Liver (tissue), 9 donors: ENCODE measurements around the gene TMEM213. TPM values are rescaled to one million over a fixed set of nuclear protein-coding genes. Genes with fewer than 3 reads are reported as not detected.

Experiments used
- DNase-seq: peaks from one replicate; pipeline ENCODE4 v3.0.0-alpha.2; 2017; ENCODE audit warnings: low spot score
- H3K27ac ChIP-seq, 2 donors: one replicate each; pipeline ENCODE4 v1.7.0; 2013; ENCODE audit warnings: inconsistent platforms in 2 of 2, low read length in 2 of 2, control low read depth in 1 of 2, low read depth in 1 of 2, mild to moderate bottlenecking in 1 of 2
- H3K27me3 ChIP-seq, 4 donors: one replicate each; pipeline versions ENCODE4 v1.6.1 to v1.7.0; 2013; ENCODE audit warnings: low read length in 3 of 4, inconsistent platforms in 1 of 4, mild to moderate bottlenecking in 1 of 4, moderate library complexity in 1 of 4; ENCODE audit not compliant: control insufficient read depth in 4 of 4, insufficient read depth in 4 of 4
- H3K36me3 ChIP-seq, 4 donors: one replicate each; pipeline versions ENCODE4 v1.6.1 to v1.7.0; 2013; ENCODE audit warnings: low read length in 3 of 4, mild to moderate bottlenecking in 3 of 4, low read depth in 1 of 4, moderate library complexity in 1 of 4; ENCODE audit not compliant: control insufficient read depth in 4 of 4, insufficient read depth in 3 of 4
- H3K4me1 ChIP-seq, 4 donors: one replicate each; pipeline versions ENCODE4 v1.6.1 to v1.7.0; 2013; ENCODE audit warnings: low read length in 3 of 4, mild to moderate bottlenecking in 3 of 4, moderate library complexity in 1 of 4; ENCODE audit not compliant: control insufficient read depth in 4 of 4, insufficient read depth in 4 of 4
- H3K4me3 ChIP-seq, 3 donors: one replicate each; pipeline versions ENCODE4 v1.6.1 to v1.7.0; 2013; ENCODE audit warnings: low read length in 3 of 3, control low read depth in 1 of 3, low read depth in 1 of 3, mild to moderate bottlenecking in 1 of 3
- H3K9ac ChIP-seq, 2 donors: one replicate each; pipeline ENCODE4 v1.7.0; 2013; ENCODE audit warnings: low read length in 2 of 2, mild to moderate bottlenecking in 2 of 2, moderate library complexity in 2 of 2, control low read depth in 1 of 2, low read depth in 1 of 2
- H3K9me3 ChIP-seq, 4 donors: one replicate each; pipeline versions ENCODE4 v1.6.1 to v1.7.0; 2013; ENCODE audit warnings: low read length in 3 of 4; ENCODE audit not compliant: control insufficient read depth in 4 of 4
- EGR1 ChIP-seq, 2 donors: IDR thresholded peaks; 2 replicates each; pipeline ENCODE4 v1.6.1; 2016 to 2018; ENCODE audit warnings: antibody characterized with exemption in 2 of 2, low read depth in 2 of 2
- FOXA1 ChIP-seq: IDR thresholded peaks from 2 replicates; pipeline ENCODE4 v1.6.1; 2016; ENCODE audit warnings: antibody characterized with exemption
- FOXA2 ChIP-seq: IDR thresholded peaks from 2 replicates; pipeline ENCODE4 v1.6.1; 2016; ENCODE audit warnings: antibody characterized with exemption
- GABPA ChIP-seq, 2 donors: IDR thresholded peaks in 1 of 2; conservative IDR thresholded peaks in 1 of 2; 2 replicates each; pipeline ENCODE4 v1.6.1; 2016; ENCODE audit warnings: antibody characterized with exemption in 2 of 2, mild to moderate bottlenecking in 1 of 2, moderate library complexity in 1 of 2
- HNF4A ChIP-seq, 2 donors: conservative IDR thresholded peaks; 2 replicates each; pipeline ENCODE4 v1.6.1; 2016; ENCODE audit warnings: antibody characterized with exemption in 2 of 2, mild to moderate bottlenecking in 2 of 2
- HNF4G ChIP-seq: IDR thresholded peaks from 2 replicates; pipeline ENCODE4 v1.6.1; 2016; ENCODE audit warnings: antibody characterized with exemption
- JUND ChIP-seq, 2 donors: IDR thresholded peaks; 2 replicates each; pipeline ENCODE4 v1.6.1; 2016; ENCODE audit warnings: antibody characterized with exemption in 2 of 2
- NR2F2 ChIP-seq: IDR thresholded peaks from 2 replicates; pipeline ENCODE4 v1.6.1; 2016; ENCODE audit warnings: antibody characterized with exemption
- RAD21 ChIP-seq, 2 donors: IDR thresholded peaks; 2 replicates each; pipeline ENCODE4 v1.6.1; 2016; ENCODE audit warnings: antibody characterized with exemption in 2 of 2, mild to moderate bottlenecking in 2 of 2
- RXRA ChIP-seq, 2 donors: IDR thresholded peaks; 2 replicates each; pipeline ENCODE4 v1.6.1; 2017 to 2018; ENCODE audit warnings: antibody characterized with exemption in 2 of 2, mild to moderate bottlenecking in 1 of 2
- SP1 ChIP-seq: IDR thresholded peaks from 2 replicates; pipeline ENCODE4 v1.6.1; 2018; ENCODE audit warnings: antibody characterized with exemption, mild to moderate bottlenecking
- TAF1 ChIP-seq: conservative IDR thresholded peaks from 2 replicates; pipeline ENCODE4 v1.6.1; 2016; ENCODE audit warnings: antibody characterized with exemption, mild to moderate bottlenecking
- YY1 ChIP-seq: IDR thresholded peaks from 2 replicates; pipeline ENCODE4 v1.6.1; 2016; ENCODE audit warnings: antibody characterized with exemption, mild to moderate bottlenecking
- WGBS: extraction: QIAGEN DNeasy Blood & Tissue Kit; methylation state at CpG from one replicate; pipeline ENCODE4 v1.1.7; 2013; 5-methylcytosine and 5-hydroxymethylcytosine counted together
- polyA plus RNA-seq, 2 donors: library from polyadenylated mRNA; stranded (reverse) in 1 of 2; unstranded in 1 of 2; fragments of 200-250 nt in 1 of 2; fragments of >200 nt in 1 of 2; fragmentation: Nextera tagmentation in 1 of 2; extraction: Ambion mirVana in 1 of 2; gene quantifications; one replicate each; pipeline versions ENCODE4 v1.2.1 to v1.2.3, GENCODE V29; 2013 to 2015
- total RNA-seq, 2 donors: library from RNA; depleted of rRNA; stranded (reverse); fragments of >200 nt; gene quantifications; one replicate each; pipeline ENCODE4 v1.2.3, GENCODE V29; 2014
- TF ChIP-seq, protein P1 (sequence below): IDR thresholded peaks from 2 replicates; pipeline ENCODE4 v1.6.1; 2016; ENCODE audit warnings: antibody characterized with exemption
- TF ChIP-seq, protein P2 (sequence below): IDR thresholded peaks from 2 replicates; pipeline ENCODE4 v1.6.1; 2016; ENCODE audit warnings: antibody characterized with exemption, mild to moderate bottlenecking
- TF ChIP-seq, protein P3 (sequence below): fragments of 150-350 bp; IDR thresholded peaks from 2 replicates; pipeline ENCODE4 v1.5.1; 2017; ENCODE audit warnings: improper control_type of control experiment, low read depth, low read length; ENCODE audit not compliant: missing input control
- TF ChIP-seq, protein P4 (sequence below): IDR thresholded peaks from 2 replicates; pipeline ENCODE4 v1.6.1; 2016; ENCODE audit warnings: antibody characterized with exemption
- TF ChIP-seq, protein P5 (sequence below): IDR thresholded peaks from 2 replicates; pipeline ENCODE4 v1.6.1; 2016; ENCODE audit warnings: antibody characterized with exemption
- donor health status: healthy.
- donor health status: healthy.
- donor health status: healthy.
- donor health status: healthy.
- donor health status: healthy.

Gene TMEM213
- total and polyA plus RNA-seq, 4 donors: not detected

DNA sequence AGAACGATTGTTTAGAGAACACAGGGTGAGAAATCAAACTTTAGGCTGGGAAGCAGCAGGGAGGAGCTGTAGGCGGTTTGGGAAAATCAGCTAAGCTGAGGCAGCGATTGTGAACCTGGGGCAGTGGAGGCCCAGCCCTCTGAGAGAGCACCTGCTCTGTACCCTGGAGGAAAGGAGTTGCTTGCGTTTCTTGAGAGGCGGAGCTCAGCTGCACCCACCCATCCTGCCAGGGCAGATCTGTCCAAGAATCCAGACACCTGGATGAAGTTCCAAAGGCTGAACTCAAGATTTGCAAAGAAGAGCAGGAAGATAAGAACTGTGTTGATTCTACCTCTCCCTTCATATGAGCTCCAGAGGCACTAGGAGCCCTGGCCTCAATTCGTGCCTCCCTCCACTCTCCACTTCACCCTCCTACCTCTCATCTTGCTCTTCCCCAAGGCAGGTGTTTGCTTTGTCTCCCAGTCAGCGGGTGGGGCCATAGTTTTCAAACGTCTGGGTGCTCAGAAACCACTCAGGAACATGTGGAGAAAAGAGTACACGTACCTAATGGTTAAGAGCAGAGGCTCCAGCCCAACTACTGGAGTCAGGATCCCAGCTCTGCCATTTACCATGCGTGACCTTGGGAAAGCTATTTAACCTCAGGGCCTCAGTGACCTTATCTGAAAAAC, 21.5 kb upstream of the TMEM213 start:
- TF ChIP-seq JUND (IDR thresholded peaks at IDR 0.05): no peak
- TF ChIP-seq FOXA1: no peak
- TF ChIP-seq TAF1: no peak
- TF ChIP-seq, protein P1, sequence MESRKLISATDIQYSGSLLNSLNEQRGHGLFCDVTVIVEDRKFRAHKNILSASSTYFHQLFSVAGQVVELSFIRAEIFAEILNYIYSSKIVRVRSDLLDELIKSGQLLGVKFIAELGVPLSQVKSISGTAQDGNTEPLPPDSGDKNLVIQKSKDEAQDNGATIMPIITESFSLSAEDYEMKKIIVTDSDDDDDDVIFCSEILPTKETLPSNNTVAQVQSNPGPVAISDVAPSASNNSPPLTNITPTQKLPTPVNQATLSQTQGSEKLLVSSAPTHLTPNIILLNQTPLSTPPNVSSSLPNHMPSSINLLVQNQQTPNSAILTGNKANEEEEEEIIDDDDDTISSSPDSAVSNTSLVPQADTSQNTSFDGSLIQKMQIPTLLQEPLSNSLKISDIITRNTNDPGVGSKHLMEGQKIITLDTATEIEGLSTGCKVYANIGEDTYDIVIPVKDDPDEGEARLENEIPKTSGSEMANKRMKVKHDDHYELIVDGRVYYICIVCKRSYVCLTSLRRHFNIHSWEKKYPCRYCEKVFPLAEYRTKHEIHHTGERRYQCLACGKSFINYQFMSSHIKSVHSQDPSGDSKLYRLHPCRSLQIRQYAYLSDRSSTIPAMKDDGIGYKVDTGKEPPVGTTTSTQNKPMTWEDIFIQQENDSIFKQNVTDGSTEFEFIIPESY: no peak
- no peak for TF ChIP-seq YY1
- no peak for TF ChIP-seq RXRA (IDR thresholded peaks at IDR 0.05)
- TF ChIP-seq FOXA2: no peak
- TF ChIP-seq SP1: no peak
- TF ChIP-seq GABPA (IDR thresholded peaks at IDR 0.05 in 1 of 2, conservative IDR thresholded peaks at IDR 0.05 in 1 of 2): no peak
- TF ChIP-seq, protein P2, sequence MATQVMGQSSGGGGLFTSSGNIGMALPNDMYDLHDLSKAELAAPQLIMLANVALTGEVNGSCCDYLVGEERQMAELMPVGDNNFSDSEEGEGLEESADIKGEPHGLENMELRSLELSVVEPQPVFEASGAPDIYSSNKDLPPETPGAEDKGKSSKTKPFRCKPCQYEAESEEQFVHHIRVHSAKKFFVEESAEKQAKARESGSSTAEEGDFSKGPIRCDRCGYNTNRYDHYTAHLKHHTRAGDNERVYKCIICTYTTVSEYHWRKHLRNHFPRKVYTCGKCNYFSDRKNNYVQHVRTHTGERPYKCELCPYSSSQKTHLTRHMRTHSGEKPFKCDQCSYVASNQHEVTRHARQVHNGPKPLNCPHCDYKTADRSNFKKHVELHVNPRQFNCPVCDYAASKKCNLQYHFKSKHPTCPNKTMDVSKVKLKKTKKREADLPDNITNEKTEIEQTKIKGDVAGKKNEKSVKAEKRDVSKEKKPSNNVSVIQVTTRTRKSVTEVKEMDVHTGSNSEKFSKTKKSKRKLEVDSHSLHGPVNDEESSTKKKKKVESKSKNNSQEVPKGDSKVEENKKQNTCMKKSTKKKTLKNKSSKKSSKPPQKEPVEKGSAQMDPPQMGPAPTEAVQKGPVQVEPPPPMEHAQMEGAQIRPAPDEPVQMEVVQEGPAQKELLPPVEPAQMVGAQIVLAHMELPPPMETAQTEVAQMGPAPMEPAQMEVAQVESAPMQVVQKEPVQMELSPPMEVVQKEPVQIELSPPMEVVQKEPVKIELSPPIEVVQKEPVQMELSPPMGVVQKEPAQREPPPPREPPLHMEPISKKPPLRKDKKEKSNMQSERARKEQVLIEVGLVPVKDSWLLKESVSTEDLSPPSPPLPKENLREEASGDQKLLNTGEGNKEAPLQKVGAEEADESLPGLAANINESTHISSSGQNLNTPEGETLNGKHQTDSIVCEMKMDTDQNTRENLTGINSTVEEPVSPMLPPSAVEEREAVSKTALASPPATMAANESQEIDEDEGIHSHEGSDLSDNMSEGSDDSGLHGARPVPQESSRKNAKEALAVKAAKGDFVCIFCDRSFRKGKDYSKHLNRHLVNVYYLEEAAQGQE: no peak
- no peak for TF ChIP-seq RAD21 (IDR thresholded peaks at IDR 0.05)
- TF ChIP-seq NR2F2: no peak
- TF ChIP-seq EGR1 (IDR thresholded peaks at IDR 0.05; ENCODE audit: low read depth in 2 of 2): no peak
- TF ChIP-seq HNF4A (conservative IDR thresholded peaks at IDR 0.05): no peak
- H3K4me3 ChIP-seq: no peak overlapping the region
- DNase-seq: no peak
- H3K9me3 ChIP-seq: no peaks in the 10 kb centered on the region
- no peaks in the 10 kb centered on the region for H3K4me1 ChIP-seq
- 71% methylated on average over 10 of the region's 10 CpGs for WGBS
- H3K36me3 ChIP-seq: no peaks in the 10 kb centered on the region
- H3K27me3 ChIP-seq: no peaks in the 10 kb centered on the region
- no peak overlapping the region for H3K9ac ChIP-seq
- H3K27ac ChIP-seq: no peak overlapping the region

DNA sequence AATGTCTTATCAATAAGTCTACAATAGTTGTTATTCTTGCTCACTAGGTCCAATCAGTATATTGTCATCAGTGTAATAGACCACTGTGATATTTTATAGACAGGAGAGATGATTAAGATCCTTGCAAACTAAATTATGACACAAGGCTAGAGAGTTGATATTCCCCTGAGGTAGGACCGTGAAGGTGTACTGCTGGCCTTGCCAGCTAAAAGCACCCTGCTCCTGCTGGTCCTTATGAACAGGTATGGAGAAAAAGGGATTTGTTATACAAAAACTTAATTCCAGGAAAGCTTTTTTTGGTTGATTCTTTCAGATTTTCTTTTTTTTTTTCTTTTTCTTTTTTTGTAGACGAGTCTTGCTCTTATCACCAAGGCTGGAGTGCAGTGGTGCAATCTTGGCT, 16.8 kb upstream of the TMEM213 start:
- H3K4me1 ChIP-seq: no peaks in the 10 kb centered on the region
- H3K27ac ChIP-seq: no peak overlapping the region
- no peaks in the 10 kb centered on the region for H3K9me3 ChIP-seq
- H3K36me3 ChIP-seq: no peaks in the 10 kb centered on the region
- WGBS: 82% methylated on average over 2 of the region's 2 CpGs
- no peak for DNase-seq
- no peak overlapping the region for H3K9ac ChIP-seq
- no peak overlapping the region for H3K4me3 ChIP-seq
- no peaks in the 10 kb centered on the region for H3K27me3 ChIP-seq
- TF ChIP-seq, protein P1: no peak
- TF ChIP-seq YY1: no peak
- no peak for TF ChIP-seq EGR1 (IDR thresholded peaks at IDR 0.05; ENCODE audit: low read depth in 2 of 2)
- TF ChIP-seq NR2F2: no peak
- no peak for TF ChIP-seq JUND (IDR thresholded peaks at IDR 0.05)
- no peak for TF ChIP-seq RXRA (IDR thresholded peaks at IDR 0.05)
- TF ChIP-seq FOXA1: no peak
- TF ChIP-seq FOXA2: no peak
- TF ChIP-seq, protein P2: no peak
- no peak for TF ChIP-seq HNF4A (conservative IDR thresholded peaks at IDR 0.05)
- no peak for TF ChIP-seq GABPA (IDR thresholded peaks at IDR 0.05 in 1 of 2, conservative IDR thresholded peaks at IDR 0.05 in 1 of 2)
- no peak for TF ChIP-seq HNF4G
- TF ChIP-seq, protein P3, sequence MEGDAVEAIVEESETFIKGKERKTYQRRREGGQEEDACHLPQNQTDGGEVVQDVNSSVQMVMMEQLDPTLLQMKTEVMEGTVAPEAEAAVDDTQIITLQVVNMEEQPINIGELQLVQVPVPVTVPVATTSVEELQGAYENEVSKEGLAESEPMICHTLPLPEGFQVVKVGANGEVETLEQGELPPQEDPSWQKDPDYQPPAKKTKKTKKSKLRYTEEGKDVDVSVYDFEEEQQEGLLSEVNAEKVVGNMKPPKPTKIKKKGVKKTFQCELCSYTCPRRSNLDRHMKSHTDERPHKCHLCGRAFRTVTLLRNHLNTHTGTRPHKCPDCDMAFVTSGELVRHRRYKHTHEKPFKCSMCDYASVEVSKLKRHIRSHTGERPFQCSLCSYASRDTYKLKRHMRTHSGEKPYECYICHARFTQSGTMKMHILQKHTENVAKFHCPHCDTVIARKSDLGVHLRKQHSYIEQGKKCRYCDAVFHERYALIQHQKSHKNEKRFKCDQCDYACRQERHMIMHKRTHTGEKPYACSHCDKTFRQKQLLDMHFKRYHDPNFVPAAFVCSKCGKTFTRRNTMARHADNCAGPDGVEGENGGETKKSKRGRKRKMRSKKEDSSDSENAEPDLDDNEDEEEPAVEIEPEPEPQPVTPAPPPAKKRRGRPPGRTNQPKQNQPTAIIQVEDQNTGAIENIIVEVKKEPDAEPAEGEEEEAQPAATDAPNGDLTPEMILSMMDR: no peak
- TF ChIP-seq, protein P4, sequence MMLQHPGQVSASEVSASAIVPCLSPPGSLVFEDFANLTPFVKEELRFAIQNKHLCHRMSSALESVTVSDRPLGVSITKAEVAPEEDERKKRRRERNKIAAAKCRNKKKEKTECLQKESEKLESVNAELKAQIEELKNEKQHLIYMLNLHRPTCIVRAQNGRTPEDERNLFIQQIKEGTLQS: no peak
- TF ChIP-seq, protein P5, sequence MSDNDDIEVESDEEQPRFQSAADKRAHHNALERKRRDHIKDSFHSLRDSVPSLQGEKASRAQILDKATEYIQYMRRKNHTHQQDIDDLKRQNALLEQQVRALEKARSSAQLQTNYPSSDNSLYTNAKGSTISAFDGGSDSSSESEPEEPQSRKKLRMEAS: no peak
